Activated CD8-positive, alpha-beta T cell treated with anti-CD3 and anti-CD28 coated beads for 36 hours (primary cell): ENCODE measurements around the gene RSAD2. TPM values are rescaled to one million over a fixed set of nuclear protein-coding genes. Genes with fewer than 3 reads are reported as not detected.

Experiments
- ATAC-seq: fragments of 200-7000 bp; cut with Tn5 transposase; one replicate; pipeline ENCODE4 v1.10.0; 2021; ENCODE audit warnings: mild to moderate bottlenecking, moderate library complexity
- CTCF ChIA-PET: fragments of 350-600 bp; sonication (Branson Sonifier 250); formaldehyde crosslinking; loops from one replicate; lab custom pipeline; 2021; ENCODE audit warnings: antibody characterized with exemption; lab: Charles Lee
- POLR2A ChIA-PET: fragments of 350-600 bp; sonication (Branson Sonifier 250); formaldehyde crosslinking; loops from one replicate; lab custom pipeline; 2021; ENCODE audit warnings: antibody characterized with exemption; lab: Charles Lee
- DNase-seq: peaks from one replicate; pipeline ENCODE4 v3.0.0-alpha.2; 2020
- H3K27ac Mint-ChIP-seq: one replicate; pipeline ENCODE4 v1.8.0; 2021; ENCODE audit warnings: mild to moderate bottlenecking, mixed read lengths
- H3K27me3 Mint-ChIP-seq: one replicate; pipeline ENCODE4 v1.8.0; 2021; ENCODE audit warnings: mixed read lengths
- H3K36me3 Mint-ChIP-seq: one replicate; pipeline ENCODE4 v1.8.0; 2021; ENCODE audit warnings: low read depth, mixed read lengths
- H3K4me1 Mint-ChIP-seq: one replicate; pipeline ENCODE4 v1.8.0; 2021; ENCODE audit warnings: low read depth, mixed read lengths
- H3K4me3 Mint-ChIP-seq: one replicate; pipeline ENCODE4 v1.8.0; 2021; ENCODE audit warnings: mild to moderate bottlenecking, moderate library complexity, mixed read lengths
- H3K9me3 Mint-ChIP-seq: one replicate; pipeline ENCODE4 v1.8.0; 2021; ENCODE audit warnings: mixed read lengths
- intact Hi-C: fragments of 100-400 bp; cut with micrococcal nuclease; formaldehyde crosslinking; loops from one replicate; pipeline ENCODE4 v1.10.0; 2022
- total RNA-seq, 2 experiments: library from RNA; stranded (reverse); gene quantifications; one replicate each; pipeline ENCODE4 v1.2.3, GENCODE V29; 2021
- TF ChIP-seq, protein P1 (sequence below): fragments of 200-600 bp; IDR thresholded peaks from one replicate; pipeline ENCODE4 v1.8.0; 2022; ENCODE audit warnings: antibody characterized with exemption, mild to moderate bottlenecking

The RSAD2 gene
- total RNA-seq, 2 experiments from 2014 or later, result 2.8 to 3.7 TPM

DNA sequence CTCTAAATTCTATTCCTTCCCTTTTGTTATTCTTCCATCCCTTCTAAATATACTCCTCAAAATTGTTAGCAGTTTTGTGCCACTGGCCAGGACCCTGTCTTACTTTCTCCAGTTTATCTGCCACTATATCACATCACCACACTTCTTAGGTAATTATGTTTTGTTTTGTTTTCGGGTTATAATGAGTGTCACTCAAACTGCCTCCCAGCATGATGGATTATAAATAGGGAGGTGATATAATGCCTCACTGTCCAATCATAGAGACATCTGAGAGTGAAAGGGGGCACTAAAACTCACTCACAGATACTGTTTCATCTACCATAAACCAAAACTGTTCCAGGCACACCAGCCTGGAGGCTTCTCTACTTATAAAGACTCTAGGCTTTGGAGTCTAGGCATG is 3.5 kb downstream of the RSAD2 start:
- H3K4me1 Mint-ChIP-seq, result peaks cover 45% of the 10 kb centered on the region
- TF ChIP-seq, protein P1, sequence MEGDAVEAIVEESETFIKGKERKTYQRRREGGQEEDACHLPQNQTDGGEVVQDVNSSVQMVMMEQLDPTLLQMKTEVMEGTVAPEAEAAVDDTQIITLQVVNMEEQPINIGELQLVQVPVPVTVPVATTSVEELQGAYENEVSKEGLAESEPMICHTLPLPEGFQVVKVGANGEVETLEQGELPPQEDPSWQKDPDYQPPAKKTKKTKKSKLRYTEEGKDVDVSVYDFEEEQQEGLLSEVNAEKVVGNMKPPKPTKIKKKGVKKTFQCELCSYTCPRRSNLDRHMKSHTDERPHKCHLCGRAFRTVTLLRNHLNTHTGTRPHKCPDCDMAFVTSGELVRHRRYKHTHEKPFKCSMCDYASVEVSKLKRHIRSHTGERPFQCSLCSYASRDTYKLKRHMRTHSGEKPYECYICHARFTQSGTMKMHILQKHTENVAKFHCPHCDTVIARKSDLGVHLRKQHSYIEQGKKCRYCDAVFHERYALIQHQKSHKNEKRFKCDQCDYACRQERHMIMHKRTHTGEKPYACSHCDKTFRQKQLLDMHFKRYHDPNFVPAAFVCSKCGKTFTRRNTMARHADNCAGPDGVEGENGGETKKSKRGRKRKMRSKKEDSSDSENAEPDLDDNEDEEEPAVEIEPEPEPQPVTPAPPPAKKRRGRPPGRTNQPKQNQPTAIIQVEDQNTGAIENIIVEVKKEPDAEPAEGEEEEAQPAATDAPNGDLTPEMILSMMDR, result no peak
- CTCF ChIA-PET, result interaction anchor here (0.6 to 7.1 kb wide), 7 partner anchors 14 to 1856 kb away, joined by 3 to 69 read pairs (median 4); partner anchors contain the start of gene CMPK2
- peak overlapping the region; percentile 62 for H3K27ac Mint-ChIP-seq
- DNase-seq (no peak), ATAC-seq (peak; percentile 41)
- no peaks in the 10 kb centered on the region for H3K9me3 Mint-ChIP-seq
- POLR2A ChIA-PET, result interaction anchor here (1.0 to 6.8 kb wide), 3 partner anchors 13 to 27 kb away, joined by 3 to 48 read pairs (median 3); partner anchors contain the start of gene CMPK2
- no peak overlapping the region for H3K4me3 Mint-ChIP-seq
- no peaks in the 10 kb centered on the region for H3K36me3 Mint-ChIP-seq
- no peaks in the 10 kb centered on the region for H3K27me3 Mint-ChIP-seq
- intact Hi-C loops, result no loop called here

- POLR2A ChIA-PET, result interaction anchor here (1.0 to 6.8 kb wide), 2 partner anchors 13 to 14 kb away, joined by 3 to 48 read pairs; partner anchors contain the start of gene CMPK2
- Mint-ChIP-seq H3K4me3 (no peak overlapping the region), H3K27me3 (no peaks in the 10 kb centered on the region)
Measured at GRCh38 chr2:6881516-6881915, 3.9 kb downstream of the RSAD2 start.

GRCh38 chr2:6883448-6884122 is 6.0 kb downstream of the RSAD2 start:
- ChIA-PET CTCF (interaction anchor here (1.1 to 2.1 kb wide), 2 partner anchors 12 to 160 kb away, joined by 3 to 19 read pairs; no protein-coding TSS in a partner anchor), POLR2A (no interaction called here)
- Mint-ChIP-seq H3K9me3 (no peaks in the 10 kb centered on the region), H3K27ac (no peak overlapping the region), H3K36me3 (no peaks in the 10 kb centered on the region), H3K27me3 (no peaks in the 10 kb centered on the region), H3K4me3 (no peak overlapping the region), H3K4me1 (peaks cover 28% of the 10 kb centered on the region)
- ATAC-seq (no peak), DNase-seq (no peak)
- intact Hi-C loops, result no loop called here
- TF ChIP-seq, protein P1, result no peak

More at GRCh38 chr2:6881516-6881915, 3.9 kb downstream of the RSAD2 start:
- intact Hi-C loops, result no loop called here
- Mint-ChIP-seq H3K9me3 (no peaks in the 10 kb centered on the region), H3K36me3 (no peaks in the 10 kb centered on the region), H3K4me1 (peaks cover 45% of the 10 kb centered on the region), H3K27ac (peak overlapping the region; percentile 62)
- no peak for DNase-seq
- CTCF ChIA-PET, result interaction anchor here (0.6 to 4.9 kb wide), 5 partner anchors 15 to 1856 kb away, joined by 3 to 33 read pairs (median 4); no protein-coding TSS in a partner anchor
- no peak for ATAC-seq
- TF ChIP-seq, protein P1, result no peak

- CTCF ChIA-PET, result interaction anchor here (1.1 to 2.1 kb wide), 4 partner anchors 9 to 158 kb away, joined by 3 to 19 read pairs (median 5); no protein-coding TSS in a partner anchor
- intact Hi-C loops, result no loop called here
- H3K36me3 Mint-ChIP-seq, result no peaks in the 10 kb centered on the region
- no peaks in the 10 kb centered on the region for H3K9me3 Mint-ChIP-seq
- no peak for DNase-seq
- H3K4me1 Mint-ChIP-seq, result peaks cover 11% of the 10 kb centered on the region
- no peak overlapping the region for H3K27ac Mint-ChIP-seq
- H3K4me3 Mint-ChIP-seq, result no peak overlapping the region
- no peak for ATAC-seq
- TF ChIP-seq, protein P1, result no peak
- no peaks in the 10 kb centered on the region for H3K27me3 Mint-ChIP-seq
- POLR2A ChIA-PET, result no interaction called here
Measured at GRCh38 chr2:6885551-6885950, 8.0 kb downstream of the RSAD2 start.

DNA sequence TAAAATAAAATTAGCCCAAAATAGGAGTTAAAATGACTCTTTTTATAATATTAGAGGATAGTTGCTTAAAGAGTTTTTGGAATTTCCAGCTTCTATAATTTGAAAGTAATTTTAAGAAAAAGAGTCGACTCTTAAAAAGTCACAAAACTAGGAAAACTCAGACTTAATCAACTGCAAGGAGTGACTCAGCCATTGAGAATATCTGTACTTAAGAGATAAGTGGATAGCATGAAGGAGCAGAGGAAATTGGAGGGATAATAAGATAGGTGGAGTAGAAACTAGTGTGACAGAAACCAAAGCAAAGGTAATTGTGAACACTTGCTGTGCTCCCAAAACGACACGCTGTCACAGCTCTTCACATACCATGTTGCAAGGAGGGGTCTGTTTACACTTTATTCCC is 8.4 kb downstream of the RSAD2 start:
- TF ChIP-seq, protein P1, result no peak
- ChIA-PET POLR2A (no interaction called here), CTCF (interaction anchor here (1.5 to 2.1 kb wide), 3 partner anchors 9 to 11 kb away, joined by 5 to 19 read pairs (median 5); no protein-coding TSS in a partner anchor)

More for the DNA sequence above, 8.4 kb downstream of the RSAD2 start:
- Mint-ChIP-seq H3K4me1 (peaks cover 8% of the 10 kb centered on the region), H3K36me3 (no peaks in the 10 kb centered on the region), H3K4me3 (no peak overlapping the region), H3K27me3 (no peaks in the 10 kb centered on the region), H3K27ac (no peak overlapping the region), H3K9me3 (no peaks in the 10 kb centered on the region)
- DNase-seq (no peak), ATAC-seq (no peak)
- intact Hi-C loops, result no loop called here
